Measurements from ENCODE around the gene PPP6R3. TPM values are rescaled to one million over a fixed set of nuclear protein-coding genes. Genes with fewer than 3 reads are reported as not detected.

The PPP6R3 gene
- total and polyA plus RNA-seq, 2 of the 13 experiments (the other 11 are each of a cell fraction or from before 2014, with no cell fraction given), result 41.2 to 83.4 TPM

GRCh38 chr11:68431984-68432645 is 28.4 kb upstream of the PPP6R3 start:
- ATAC-seq (no peak), DNase-seq (ENCODE audit: low spot score) (no peak), FAIRE-seq (no peak)
- no peaks in the 10 kb centered on the region for H3K27me3 ChIP-seq (ENCODE audit: control insufficient read depth in 1 of 2, insufficient read depth in 2 of 2, low read length in 2 of 2)
- 0 out of 2 replicates have a peak, but pooled peaks cover 3% of the 10 kb centered on the region for H4K20me1 ChIP-seq (ENCODE audit: insufficient read depth, low read length)
- no peak overlapping the region for H3K4me3 ChIP-seq (replicated peaks in 1 of 3; ENCODE audit: insufficient read depth in 1 of 3, low read depth in 2 of 3, low read length in 3 of 3)
- CTCF ChIA-PET (ENCODE audit: low intra/inter-chr PET ratio, low total read pairs), result no interaction called here
- TF ChIP-seq AGO2 (optimal IDR thresholded peaks at IDR 0.05; ENCODE audit: low read depth, low read length) (peak; percentile 44), CEBPG (CRISPR knock-in tag; IDR thresholded peaks at IDR 0.05) (no peak)
- H2AFZ ChIP-seq (ENCODE audit: low read length), result no peak overlapping the region
- POLR2A ChIA-PET, result no interaction called here
- intact Hi-C loops (cut with micrococcal nuclease; ENCODE audit: unreplicated experiment), result no loop called here
- H3K36me3 ChIP-seq (replicated peaks in 1 of 2; ENCODE audit: control insufficient read depth in 1 of 2, insufficient read depth in 2 of 2, low read length in 2 of 2), result peaks cover 52 to 76% of the 10 kb centered on the region in 2 experiments
- no peak overlapping the region for H3K9ac ChIP-seq (ENCODE audit: insufficient read depth, low read depth, low read length)
- in situ Hi-C loops (cut with HindIII; ENCODE audit: extremely low pct_ligation_motif_present, low pct_unique_long_range_greater_than_20kb), result no loop called here
- peaks cover 6% of the 10 kb centered on the region; the same call in 1 of the 2 replicates for H3K9me3 ChIP-seq (ENCODE audit: low read length)
- no peak overlapping the region for H3K27ac ChIP-seq (ENCODE audit: extremely low read length, insufficient read depth, low read length)
- no TSS peak for BruUV-seq (replicated peaks)
- no peaks in the 10 kb centered on the region for H3K79me2 ChIP-seq (ENCODE audit: insufficient read depth, low read length)
- 99% methylated on average over 14 of the region's 24 CpGs for WGBS (ENCODE audit: low lambda C conversion rate)
- H3K4me1 ChIP-seq (ENCODE audit: insufficient read depth, low read length), result no peaks in the 10 kb centered on the region
- no peak overlapping the region for H3K4me2 ChIP-seq (ENCODE audit: low read depth, low read length)

- DNase-seq (ENCODE audit: low spot score) (no peak), ATAC-seq (no peak), FAIRE-seq (no peak)
- ChIA-PET CTCF (ENCODE audit: low intra/inter-chr PET ratio, low total read pairs) (no interaction called here), POLR2A (no interaction called here)
- no peak overlapping the region for H3K9ac ChIP-seq (ENCODE audit: insufficient read depth, low read depth, low read length)
- TF ChIP-seq AGO2 (optimal IDR thresholded peaks at IDR 0.05; ENCODE audit: low read depth, low read length) (peak; percentile 44), NCOR1 (IDR thresholded peaks at IDR 0.05; ENCODE audit: borderline replicate concordance, low read length) (no peak), IKZF5 (CRISPR knock-in tag; IDR thresholded peaks at IDR 0.05) (no peak), PHB2 (IDR thresholded peaks at IDR 0.05; ENCODE audit: partially characterized antibody) (no peak), ZBTB33 (CRISPR knock-in tag; IDR thresholded peaks at IDR 0.05) (no peak), TFDP1 (CRISPR knock-in tag; IDR thresholded peaks at IDR 0.05; ENCODE audit: borderline replicate concordance) (no peak), IKZF1 (IDR thresholded peaks at IDR 0.05) (no peak), ZNF333 (CRISPR knock-in tag; IDR thresholded peaks at IDR 0.05; ENCODE audit: borderline replicate concordance) (no peak)
- intact Hi-C loops (cut with micrococcal nuclease; ENCODE audit: unreplicated experiment) (no loop called here), in situ Hi-C loops (cut with HindIII; ENCODE audit: extremely low pct_ligation_motif_present, low pct_unique_long_range_greater_than_20kb) (no loop called here)
- H3K27me3 ChIP-seq (ENCODE audit: control insufficient read depth in 1 of 2, insufficient read depth in 2 of 2, low read length in 2 of 2), result no peaks in the 10 kb centered on the region
- peaks cover 6% of the 10 kb centered on the region; the same call in 1 of the 2 replicates for H3K9me3 ChIP-seq (ENCODE audit: low read length)
- H3K36me3 ChIP-seq (replicated peaks in 1 of 2; ENCODE audit: control insufficient read depth in 1 of 2, insufficient read depth in 2 of 2, low read length in 2 of 2), result peaks cover 53 to 80% of the 10 kb centered on the region in 2 experiments
- no peak overlapping the region for H2AFZ ChIP-seq (ENCODE audit: low read length)
- no peaks in the 10 kb centered on the region for H3K4me1 ChIP-seq (ENCODE audit: insufficient read depth, low read length)
- BruUV-seq (replicated peaks), result no TSS peak
- 97% methylated on average over 15 of the region's 17 CpGs for WGBS (ENCODE audit: low lambda C conversion rate)
- no peaks in the 10 kb centered on the region for H3K79me2 ChIP-seq (ENCODE audit: insufficient read depth, low read length)
- no peak overlapping the region for H3K4me3 ChIP-seq (replicated peaks in 1 of 3; ENCODE audit: insufficient read depth in 1 of 3, low read depth in 2 of 3, low read length in 3 of 3)
- no peak overlapping the region for H3K27ac ChIP-seq (ENCODE audit: extremely low read length, insufficient read depth, low read length)
- 0 out of 2 replicates have a peak, but pooled peaks cover 3% of the 10 kb centered on the region for H4K20me1 ChIP-seq (ENCODE audit: insufficient read depth, low read length)
- H3K4me2 ChIP-seq (ENCODE audit: low read depth, low read length), result no peak overlapping the region
These were observed 27.7 kb upstream of the PPP6R3 start for GRCh38 chr11:68432874-68433273.
